HS-5 (cell line): Measurements from ENCODE around the gene IL16.

Experiments used
- DNase-seq: peaks from one replicate; pipeline ENCODE4 v3.0.0-alpha.2; 2012; ENCODE audit warnings: low read depth

Gene IL16

GRCh38 chr15:81257435-81257834 is 60.8 kb downstream of the IL16 start:
- no peak for DNase-seq

GRCh38 chr15:81258455-81258854 is 61.8 kb downstream of the IL16 start:
- DNase-seq, result no peak

GRCh38 chr15:81259760-81260298 is 63.1 kb downstream of the IL16 start:
- DNase-seq, result no peak

- DNase-seq, result no peak
Observed at GRCh38 chr15:81261172-81261811, 64.6 kb downstream of the IL16 start.

GRCh38 chr15:81263477-81263876 is 66.8 kb downstream of the IL16 start:
- DNase-seq, result no peak

- no peak for DNase-seq
Observed at GRCh38 chr15:81264072-81264857, 67.6 kb downstream of the IL16 start.

GRCh38 chr15:81265256-81265943 is 68.7 kb downstream of the IL16 start:
- DNase-seq, result no peak

- DNase-seq, result no peak
Observed at GRCh38 chr15:81265944-81266775, 69.5 kb downstream of the IL16 start.

- no peak for DNase-seq
Observed at GRCh38 chr15:81268340-81268739, 71.7 kb downstream of the IL16 start.

GRCh38 chr15:81268881-81269601 is 72.4 kb downstream of the IL16 start:
- no peak for DNase-seq

GRCh38 chr15:81270188-81270587 is 73.5 kb downstream of the IL16 start:
- DNase-seq, result no peak

- no peak for DNase-seq
Observed at GRCh38 chr15:81270781-81271491, 74.3 kb downstream of the IL16 start.

- no peak for DNase-seq
Observed at GRCh38 chr15:81271761-81272644, 75.3 kb downstream of the IL16 start.

GRCh38 chr15:81273200-81273599 is 76.5 kb downstream of the IL16 start:
- no peak for DNase-seq

GRCh38 chr15:81273855-81274254 is 77.2 kb downstream of the IL16 start:
- no peak for DNase-seq

GRCh38 chr15:81274255-81274654 is 77.6 kb downstream of the IL16 start:
- DNase-seq, result no peak

GRCh38 chr15:81274931-81275707 is 78.4 kb downstream of the IL16 start:
- no peak for DNase-seq

GRCh38 chr15:81275711-81276392 is 79.2 kb downstream of the IL16 start:
- DNase-seq, result no peak
